Measurements from ENCODE around the gene LIPG. TPM values are rescaled to one million over a fixed set of nuclear protein-coding genes. Genes with fewer than 3 reads are reported as not detected.

The LIPG gene
- total RNA-seq, 6 experiments from 2014 or later: not detected

DNA sequence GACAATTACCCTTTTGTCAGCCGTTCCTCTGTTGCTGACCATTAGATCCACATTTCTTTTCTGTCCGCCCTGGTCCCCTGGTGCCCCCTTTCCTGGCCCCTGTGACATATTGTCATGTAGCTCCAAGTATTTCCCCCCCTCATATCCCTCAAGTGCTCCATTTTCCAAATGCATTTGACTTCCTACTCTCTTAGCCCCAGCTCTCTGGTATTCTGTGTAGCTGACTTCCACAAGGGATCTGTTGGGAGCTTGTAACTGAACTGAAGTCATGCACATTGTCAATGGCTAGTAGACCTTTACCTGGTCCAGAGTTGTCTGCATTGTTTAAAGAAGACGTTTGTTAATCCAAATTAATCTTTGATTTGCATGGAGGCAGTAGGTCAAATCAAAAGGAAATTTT lies 34.8 kb downstream of the LIPG start:
- H3K9me3 Mint-ChIP-seq: no peaks in the 10 kb centered on the region
- H3K4me3 Mint-ChIP-seq: no peak overlapping the region
- peaks cover 6% of the 10 kb centered on the region; the same call in 1 of the 2 replicates for H3K4me1 Mint-ChIP-seq (ENCODE audit: low read depth)
- H3K27me3 Mint-ChIP-seq (ENCODE audit: insufficient read depth): peaks cover 19% of the 10 kb centered on the region
- H3K27ac Mint-ChIP-seq: no peak overlapping the region
- no peaks in the 10 kb centered on the region for H3K36me3 Mint-ChIP-seq (ENCODE audit: low read depth)
- TF ChIP-seq CTCF (IDR thresholded peaks at IDR 0.05): no peak
- no peak for DNase-seq

DNA sequence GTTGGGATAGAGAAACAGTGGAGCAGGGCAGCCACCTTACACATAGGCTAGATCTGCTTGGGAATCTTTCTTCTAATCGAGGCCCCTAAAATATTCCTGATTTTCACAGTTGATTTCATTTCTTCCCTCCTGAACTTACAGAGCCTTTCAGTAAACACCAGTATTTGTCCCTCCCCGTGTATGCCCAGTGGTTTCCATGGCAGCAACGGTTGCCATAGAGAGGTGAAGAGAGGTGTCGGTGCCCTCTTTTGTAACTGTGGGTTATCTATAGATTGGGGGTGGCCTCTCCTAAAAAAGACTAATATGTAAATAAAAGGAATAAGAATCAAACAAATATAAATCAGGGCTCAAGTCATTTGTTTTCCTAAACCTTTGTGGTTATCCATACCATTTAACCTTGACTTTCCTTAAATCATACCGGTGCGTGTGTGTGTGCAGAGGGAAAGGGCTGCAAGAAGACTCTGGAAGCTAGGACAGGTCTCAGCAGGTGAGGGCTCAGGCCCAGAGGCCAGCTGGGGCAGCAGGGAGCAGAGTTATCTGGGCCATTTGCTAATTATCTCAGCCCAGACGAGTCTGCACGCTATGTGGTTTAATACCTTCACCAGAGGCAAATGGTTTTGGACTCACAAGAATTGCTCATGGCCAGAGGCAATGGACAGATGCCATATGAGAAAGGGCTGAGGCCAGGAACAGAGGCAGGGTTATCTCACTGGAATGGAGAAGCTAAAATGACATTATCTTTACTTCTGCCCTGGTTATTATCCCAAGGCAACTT lies 35.5 kb downstream of the LIPG start:
- peak; percentile 41 for DNase-seq
- Mint-ChIP-seq H3K4me3 (no peak overlapping the region), H3K9me3 (no peaks in the 10 kb centered on the region), H3K36me3 (ENCODE audit: low read depth) (no peaks in the 10 kb centered on the region), H3K27me3 (ENCODE audit: insufficient read depth) (peaks cover 24% of the 10 kb centered on the region), H3K4me1 (ENCODE audit: low read depth) (peaks cover 6% of the 10 kb centered on the region; the same call in 1 of the 2 replicates), H3K27ac (no peak overlapping the region)
- no peak for TF ChIP-seq CTCF (IDR thresholded peaks at IDR 0.05)

- Mint-ChIP-seq H3K4me1 (ENCODE audit: low read depth) (peaks cover 6% of the 10 kb centered on the region; the same call in 1 of the 2 replicates), H3K9me3 (peaks cover 6% of the 10 kb centered on the region; the same call in 1 of the 2 replicates), H3K27ac (no peak overlapping the region), H3K36me3 (ENCODE audit: low read depth) (no peaks in the 10 kb centered on the region), H3K4me3 (no peak overlapping the region), H3K27me3 (ENCODE audit: insufficient read depth) (peaks cover 22% of the 10 kb centered on the region)
- no peak for DNase-seq
- no peak for TF ChIP-seq CTCF (IDR thresholded peaks at IDR 0.05)
Observed at GRCh38 chr18:49601211-49601610, 39.4 kb downstream of the LIPG start.

GRCh38 chr18:49608366-49609255 lies 46.8 kb downstream of the LIPG start:
- Mint-ChIP-seq H3K4me1 (ENCODE audit: low read depth) (no peaks in the 10 kb centered on the region), H3K9me3 (peaks cover 6% of the 10 kb centered on the region; the same call in 1 of the 2 replicates), H3K27me3 (ENCODE audit: insufficient read depth) (peaks cover 24% of the 10 kb centered on the region), H3K4me3 (no peak overlapping the region), H3K27ac (no peak overlapping the region), H3K36me3 (ENCODE audit: low read depth) (no peaks in the 10 kb centered on the region)
- no peak for DNase-seq
- no peak for TF ChIP-seq CTCF (IDR thresholded peaks at IDR 0.05)

DNA sequence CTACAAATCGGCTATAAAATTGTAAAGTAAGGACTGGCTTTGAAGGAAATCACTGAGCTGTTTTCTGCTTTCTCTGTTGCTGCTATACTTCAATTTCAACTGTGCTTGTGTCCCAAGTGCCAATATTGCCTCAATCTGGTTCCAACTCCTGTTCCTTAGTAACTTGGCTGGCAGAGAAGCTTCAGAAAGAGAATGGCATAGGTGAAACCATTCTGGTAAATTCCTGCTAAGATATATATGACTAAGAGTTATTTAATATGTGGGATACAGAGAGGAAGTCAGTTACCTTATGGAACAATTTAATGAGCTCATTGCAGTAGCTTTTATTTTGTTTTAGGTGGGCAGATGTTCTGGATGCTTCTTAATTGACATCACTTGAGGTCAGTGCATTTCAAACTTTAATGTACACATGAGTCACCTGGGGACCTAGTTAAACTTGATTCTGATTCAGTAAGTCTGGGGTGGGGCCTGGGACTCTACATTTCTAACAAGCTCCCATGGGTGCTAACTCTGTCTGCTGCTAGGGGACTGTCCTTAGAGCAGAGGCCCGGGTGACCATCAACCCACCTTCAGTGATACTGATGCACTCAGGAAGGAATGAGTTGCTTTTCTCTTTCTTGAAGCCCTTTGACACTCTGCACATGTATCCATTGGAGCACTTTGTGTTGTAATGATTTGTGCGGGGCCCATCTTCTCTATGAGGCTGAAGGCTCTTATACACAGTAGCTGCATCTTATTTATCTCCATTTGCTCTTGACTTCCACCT lies 47.6 kb downstream of the LIPG start:
- TF ChIP-seq CTCF (IDR thresholded peaks at IDR 0.05): no peak
- Mint-ChIP-seq H3K27me3 (ENCODE audit: insufficient read depth) (peaks cover 24% of the 10 kb centered on the region), H3K9me3 (peaks cover 6% of the 10 kb centered on the region; the same call in 1 of the 2 replicates), H3K4me3 (no peak overlapping the region), H3K27ac (no peak overlapping the region), H3K4me1 (ENCODE audit: low read depth) (no peaks in the 10 kb centered on the region), H3K36me3 (ENCODE audit: low read depth) (no peaks in the 10 kb centered on the region)
- no peak for DNase-seq
